Loucy (cell line): ENCODE measurements around the gene ATP6V0D1.

Experiments used
- H2AFZ ChIP-seq: fragments of 200-600 bp; sonication (generic); 2 replicates; pipeline ENCODE4 v1.6.0; 2016; ENCODE audit warnings: antibody characterized with exemption, mild to moderate bottlenecking, low read length, moderate library complexity
- H3F3A ChIP-seq: fragments of 200-600 bp; 2 replicates; pipeline ENCODE4 v1.6.0; 2016; ENCODE audit warnings: antibody characterized with exemption, low read depth, mild to moderate bottlenecking
- H3K27me3 ChIP-seq: fragments of 200-600 bp; sonication (generic); 2 replicates; pipeline ENCODE4 v1.6.1; 2014; ENCODE audit warnings: low read length, mild to moderate bottlenecking; ENCODE audit not compliant: insufficient read depth, poor library complexity, severe bottlenecking
- H3K36me3 ChIP-seq: fragments of 200-600 bp; sonication (generic); 2 replicates; pipeline ENCODE4 v1.6.1; 2016; ENCODE audit warnings: low read length; ENCODE audit not compliant: insufficient read depth
- H3K4me1 ChIP-seq: fragments of 200-600 bp; sonication (generic); 2 replicates; pipeline ENCODE4 v1.5.1; 2014; ENCODE audit warnings: low read length, mild to moderate bottlenecking; ENCODE audit not compliant: insufficient read depth, poor library complexity, severe bottlenecking
- H3K4me2 ChIP-seq: fragments of 200-600 bp; sonication (generic); 2 replicates; pipeline ENCODE4 v1.6.0; 2014; ENCODE audit warnings: antibody characterized with exemption, low read length, low read depth, mild to moderate bottlenecking; ENCODE audit not compliant: poor library complexity, severe bottlenecking
- H3K4me3 ChIP-seq: fragments of 200-600 bp; sonication (generic); 2 replicates; pipeline ENCODE4 v1.5.1; 2014; ENCODE audit warnings: low read length, mild to moderate bottlenecking, mixed read lengths; ENCODE audit not compliant: poor library complexity, severe bottlenecking
- H3K79me2 ChIP-seq: fragments of 200-600 bp; sonication (generic); 2 replicates; pipeline ENCODE4 v1.6.1; 2014; ENCODE audit warnings: low read length; ENCODE audit not compliant: insufficient read depth
- H3K9ac ChIP-seq: fragments of 200-600 bp; sonication (generic); 2 replicates; pipeline ENCODE4 v1.6.0; 2014; ENCODE audit warnings: mild to moderate bottlenecking, low read depth, low read length, moderate library complexity; ENCODE audit not compliant: poor library complexity, severe bottlenecking
- H3K9me2 ChIP-seq: fragments of 200-600 bp; sonication (generic); replicated peaks from 2 replicates; pipeline ENCODE4 v1.6.1; 2016; ENCODE audit warnings: low read depth, low read length, mixed read lengths
- H3K9me3 ChIP-seq: fragments of 200-600 bp; sonication (generic); 2 replicates; pipeline ENCODE4 v1.6.1; 2014; ENCODE audit warnings: mild to moderate bottlenecking, antibody characterized with exemption, low read length, low read depth; ENCODE audit not compliant: insufficient read depth
- H4K20me1 ChIP-seq: fragments of 200-600 bp; sonication (generic); 2 replicates; pipeline ENCODE4 v1.6.0; 2014; ENCODE audit warnings: antibody characterized with exemption, low read length, mild to moderate bottlenecking; ENCODE audit not compliant: insufficient read depth, poor library complexity, severe bottlenecking
- EZH2phosphoT487 ChIP-seq: fragments of 200-600 bp; IDR thresholded peaks from 2 replicates; pipeline ENCODE4 v1.6.1; 2018; ENCODE audit warnings: antibody characterized with exemption, mild to moderate bottlenecking, moderate library complexity, borderline replicate concordance
- TF ChIP-seq, protein P1 (sequence below): fragments of 200-600 bp; sonication (generic); conservative IDR thresholded peaks from 2 replicates; pipeline ENCODE4 v1.5.1; 2014; ENCODE audit warnings: mild to moderate bottlenecking, antibody characterized with exemption, low read length

ATP6V0D1 gene

DNA sequence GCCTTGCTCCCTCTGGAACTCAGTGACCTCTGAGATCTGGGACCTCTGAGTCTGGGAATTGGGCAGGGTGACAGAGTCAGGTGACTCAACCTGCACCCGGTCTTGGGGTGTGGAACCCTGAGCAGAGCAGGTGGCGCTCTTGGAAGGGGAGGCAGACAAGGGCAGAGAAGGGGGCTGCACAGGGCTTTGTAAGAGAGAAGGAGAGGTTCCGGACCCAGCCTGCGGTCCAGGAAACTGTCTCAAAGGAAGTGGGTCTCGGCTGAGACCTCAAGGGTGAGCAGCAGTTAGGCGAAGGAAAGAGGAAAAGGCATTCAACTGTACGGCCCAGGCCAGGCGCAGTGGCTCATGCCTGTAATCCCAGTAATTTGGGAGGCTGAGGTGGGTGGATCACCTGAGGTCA, 37.7 kb upstream of the ATP6V0D1 start:
- Histone ChIP-seq H3F3A (peaks cover 3% of the 10 kb centered on the region), H3K9me2 (no peaks in the 10 kb centered on the region), H3K4me3 (no peak overlapping the region), H2AFZ (no peak overlapping the region), H3K4me1 (peaks cover 3% of the 10 kb centered on the region), H3K27me3 (no peaks in the 10 kb centered on the region), H4K20me1 (no peaks in the 10 kb centered on the region), H3K36me3 (no peaks in the 10 kb centered on the region), H3K9ac (no peak overlapping the region), H3K4me2 (no peak overlapping the region), H3K79me2 (no peaks in the 10 kb centered on the region), H3K9me3 (no peaks in the 10 kb centered on the region)
- no peak for TF ChIP-seq EZH2phosphoT487
- TF ChIP-seq, protein P1, sequence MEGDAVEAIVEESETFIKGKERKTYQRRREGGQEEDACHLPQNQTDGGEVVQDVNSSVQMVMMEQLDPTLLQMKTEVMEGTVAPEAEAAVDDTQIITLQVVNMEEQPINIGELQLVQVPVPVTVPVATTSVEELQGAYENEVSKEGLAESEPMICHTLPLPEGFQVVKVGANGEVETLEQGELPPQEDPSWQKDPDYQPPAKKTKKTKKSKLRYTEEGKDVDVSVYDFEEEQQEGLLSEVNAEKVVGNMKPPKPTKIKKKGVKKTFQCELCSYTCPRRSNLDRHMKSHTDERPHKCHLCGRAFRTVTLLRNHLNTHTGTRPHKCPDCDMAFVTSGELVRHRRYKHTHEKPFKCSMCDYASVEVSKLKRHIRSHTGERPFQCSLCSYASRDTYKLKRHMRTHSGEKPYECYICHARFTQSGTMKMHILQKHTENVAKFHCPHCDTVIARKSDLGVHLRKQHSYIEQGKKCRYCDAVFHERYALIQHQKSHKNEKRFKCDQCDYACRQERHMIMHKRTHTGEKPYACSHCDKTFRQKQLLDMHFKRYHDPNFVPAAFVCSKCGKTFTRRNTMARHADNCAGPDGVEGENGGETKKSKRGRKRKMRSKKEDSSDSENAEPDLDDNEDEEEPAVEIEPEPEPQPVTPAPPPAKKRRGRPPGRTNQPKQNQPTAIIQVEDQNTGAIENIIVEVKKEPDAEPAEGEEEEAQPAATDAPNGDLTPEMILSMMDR: no peak

DNA sequence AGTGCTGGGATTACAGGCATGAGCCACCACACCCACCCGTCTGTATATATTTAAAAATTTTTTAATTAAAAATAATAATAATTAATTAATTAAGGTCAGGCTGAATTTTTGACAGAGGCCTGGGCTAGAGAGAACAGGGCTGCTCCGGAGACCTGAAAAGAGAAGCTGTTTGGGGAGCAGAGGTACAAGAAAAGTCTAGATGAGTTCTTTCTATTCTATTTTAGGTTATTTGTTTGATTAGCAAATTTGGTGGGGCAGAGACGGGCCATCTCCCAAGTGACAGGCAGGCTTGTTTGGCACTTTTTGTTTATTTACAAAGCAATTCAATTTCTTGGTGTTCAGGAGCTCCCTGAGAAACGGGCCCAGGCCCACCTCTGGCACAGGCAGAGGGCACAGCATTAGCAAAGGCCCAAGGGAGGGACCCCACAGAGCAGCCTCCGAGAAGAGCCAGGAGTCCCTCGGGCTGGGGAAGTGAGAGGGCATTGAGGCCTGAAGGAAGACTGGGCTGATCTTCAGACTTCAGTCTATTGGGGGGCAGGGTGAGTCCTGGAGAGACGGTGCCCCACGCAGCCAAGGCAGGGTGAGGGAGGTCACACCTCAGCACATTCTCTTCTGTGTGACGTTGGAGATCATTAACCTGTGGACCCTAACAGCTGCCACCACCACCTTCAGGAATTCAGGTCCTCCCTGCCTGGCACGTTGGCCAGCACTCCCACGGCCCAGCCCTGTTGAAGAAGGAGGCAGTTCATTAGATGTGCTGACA, 36.9 kb upstream of the ATP6V0D1 start:
- H3K9me2 ChIP-seq: no peaks in the 10 kb centered on the region
- no peak overlapping the region for H2AFZ ChIP-seq
- no peaks in the 10 kb centered on the region for H3K36me3 ChIP-seq
- H3F3A ChIP-seq: peaks cover 3% of the 10 kb centered on the region
- no peaks in the 10 kb centered on the region for H3K79me2 ChIP-seq
- no peaks in the 10 kb centered on the region for H4K20me1 ChIP-seq
- no peak overlapping the region for H3K4me3 ChIP-seq
- TF ChIP-seq, protein P1: no peak
- no peak for TF ChIP-seq EZH2phosphoT487
- peaks cover 3% of the 10 kb centered on the region for H3K4me1 ChIP-seq
- H3K9ac ChIP-seq: no peak overlapping the region
- H3K4me2 ChIP-seq: no peak overlapping the region
- no peaks in the 10 kb centered on the region for H3K9me3 ChIP-seq
- no peaks in the 10 kb centered on the region for H3K27me3 ChIP-seq

DNA sequence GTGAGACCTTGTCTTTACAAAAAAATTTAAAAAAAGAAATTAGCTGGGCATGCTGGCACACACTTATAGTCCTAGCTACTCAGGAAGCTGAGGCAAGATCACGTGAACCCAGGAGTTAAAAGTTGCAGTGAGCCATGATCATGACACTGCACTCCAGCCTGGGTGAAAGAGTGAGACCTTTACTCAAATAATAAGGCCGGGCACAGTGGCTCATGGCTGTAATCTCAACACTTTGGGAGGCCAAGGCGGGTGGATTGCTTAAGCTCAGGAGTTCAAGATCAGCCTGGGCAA, 36.1 kb upstream of the ATP6V0D1 start:
- TF ChIP-seq EZH2phosphoT487: no peak
- TF ChIP-seq, protein P1: no peak

More for the DNA sequence above, 36.1 kb upstream of the ATP6V0D1 start:
- Histone ChIP-seq H2AFZ (no peak overlapping the region), H3K79me2 (no peaks in the 10 kb centered on the region), H3K4me3 (no peak overlapping the region), H3K4me2 (no peak overlapping the region), H3K9ac (no peak overlapping the region), H3K9me2 (no peaks in the 10 kb centered on the region), H3F3A (peaks cover 3% of the 10 kb centered on the region), H3K36me3 (no peaks in the 10 kb centered on the region), H3K9me3 (no peaks in the 10 kb centered on the region), H3K4me1 (peaks cover 3% of the 10 kb centered on the region), H3K27me3 (no peaks in the 10 kb centered on the region), H4K20me1 (no peaks in the 10 kb centered on the region)
